Dermis microvascular lymphatic vessel endothelial cell (primary cell): ENCODE results near the gene ARHGEF4. TPM values are rescaled to one million over a fixed set of nuclear protein-coding genes. Genes with fewer than 3 reads are reported as not detected.
A peak's percentile ranks its signal among the peaks of the same experiment; 100 is the strongest.

ENCODE experiments used
- DNase-seq, 2 donors: peaks; one replicate each; pipeline versions ENCODE4 v3.0.0 to v3.0.0-alpha.2; 2010; ENCODE audit warnings: low read depth in 2 of 2
- total RNA-seq: library from RNA; depleted of rRNA; stranded (reverse); fragments of >200 nt; gene quantifications from 2 replicates; pipeline ENCODE4 v1.2.1, GENCODE V29; 2014

The ARHGEF4 gene
- total RNA-seq, 1 donor from 2014 or later = 0.26 TPM

DNA sequence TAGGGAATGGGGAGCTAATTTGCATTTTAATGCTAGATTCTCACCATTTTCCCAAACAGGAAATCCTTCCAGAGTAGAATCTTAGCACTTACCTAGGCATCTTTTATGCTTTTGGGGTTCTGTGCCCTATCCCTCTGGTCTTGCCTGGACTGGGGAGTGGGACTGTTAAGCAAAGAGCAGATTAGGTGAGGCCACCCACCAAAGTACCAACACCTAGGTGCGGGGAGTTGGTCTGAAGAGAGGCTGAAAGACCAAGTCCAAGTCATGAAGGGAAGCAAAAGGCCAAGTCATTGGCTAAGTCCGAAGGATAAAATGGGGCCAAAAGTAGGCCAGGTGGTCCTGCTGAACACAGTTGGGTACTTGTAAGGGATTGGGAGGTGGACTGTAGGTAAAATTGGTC is 169.8 kb downstream of the ARHGEF4 start:
- no peak for DNase-seq

GRCh38 chr2:131008967-131009366 is 172.3 kb downstream of the ARHGEF4 start:
- DNase-seq = no peak

DNA sequence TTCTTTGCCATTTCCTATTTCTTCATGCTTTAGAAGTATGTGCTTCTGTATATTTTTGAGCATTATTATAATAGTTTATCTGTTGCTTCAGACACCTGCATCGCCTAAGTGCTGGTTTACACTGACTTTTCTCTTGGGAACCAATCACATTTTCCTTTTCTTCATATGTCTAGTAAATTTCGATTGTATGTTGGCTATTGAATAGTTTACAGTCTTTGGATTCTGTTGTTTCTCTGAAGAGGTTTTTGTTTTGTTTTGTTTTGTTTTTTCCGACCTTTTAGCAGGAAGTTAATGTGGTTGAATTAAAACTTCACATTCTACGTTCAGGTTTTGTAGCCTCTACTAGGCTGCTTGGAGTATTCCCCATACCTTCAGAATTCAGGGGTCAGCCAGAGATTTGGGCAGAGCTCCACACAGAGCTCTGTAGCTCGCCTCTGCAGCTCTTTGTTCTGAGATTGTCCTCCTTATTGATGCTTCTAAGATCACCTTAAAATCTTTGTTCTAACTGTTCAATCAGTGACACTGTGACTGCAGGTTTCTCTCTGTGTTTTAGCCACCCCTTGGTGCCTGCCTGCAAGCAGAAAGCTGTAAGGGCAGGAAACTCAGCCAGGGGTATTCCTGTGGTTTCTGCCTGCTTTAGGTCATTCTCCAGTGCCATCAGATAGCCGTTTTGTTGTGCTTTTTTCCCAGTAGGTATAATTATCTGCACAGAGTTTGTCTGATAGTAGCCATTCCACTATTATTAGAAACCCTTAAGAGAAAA is 173.2 kb downstream of the ARHGEF4 start:
- no peak for DNase-seq

DNA sequence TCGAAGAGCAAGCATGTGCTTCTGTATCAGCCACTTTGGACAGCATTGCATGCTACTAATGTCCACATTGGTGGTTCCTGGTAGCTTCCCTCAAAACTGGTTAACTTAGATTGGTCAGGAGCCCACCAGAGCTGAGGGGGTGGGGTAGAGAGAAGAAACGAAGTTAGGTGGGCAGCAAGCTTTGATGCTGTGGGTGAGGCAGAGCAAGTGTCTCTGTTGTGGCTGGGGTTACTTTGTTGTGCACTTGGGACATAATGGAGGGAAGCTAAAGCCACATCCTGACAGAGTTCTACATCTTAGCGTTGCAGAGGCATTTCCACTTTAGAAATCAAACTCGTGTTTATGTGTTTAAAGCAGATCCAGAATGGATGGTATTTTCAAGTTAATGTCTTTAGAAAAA is 173.9 kb downstream of the ARHGEF4 start:
- DNase-seq = no peak

GRCh38 chr2:131011486-131011885 is 174.8 kb downstream of the ARHGEF4 start:
- DNase-seq = no peak

DNA sequence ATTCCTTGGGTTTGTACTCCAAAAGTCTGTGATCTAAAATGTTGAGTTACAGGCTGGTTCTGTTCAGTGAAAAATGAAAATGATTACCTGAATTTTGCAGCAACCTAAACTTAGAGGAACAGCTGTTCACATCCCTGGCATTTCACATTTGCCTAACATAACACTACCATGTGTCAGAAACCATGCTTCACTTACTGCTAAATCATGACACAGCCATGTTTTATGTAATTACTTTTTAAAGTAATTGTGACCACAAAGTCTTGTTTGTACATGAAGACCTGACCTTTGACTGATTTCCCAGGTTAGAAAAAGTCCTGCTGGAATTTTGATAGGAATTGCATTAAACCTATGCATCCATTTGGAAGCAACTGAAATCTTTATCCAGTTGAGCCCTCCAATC is 177.4 kb downstream of the ARHGEF4 start:
- no peak for DNase-seq

GRCh38 chr2:131015764-131016163 is 179.1 kb downstream of the ARHGEF4 start:
- no peak for DNase-seq

- no peak for DNase-seq
These were observed 180.4 kb downstream of the ARHGEF4 start for GRCh38 chr2:131016826-131017741.

GRCh38 chr2:131022731-131023130 is 186.0 kb downstream of the ARHGEF4 start:
- DNase-seq = no peak

DNA sequence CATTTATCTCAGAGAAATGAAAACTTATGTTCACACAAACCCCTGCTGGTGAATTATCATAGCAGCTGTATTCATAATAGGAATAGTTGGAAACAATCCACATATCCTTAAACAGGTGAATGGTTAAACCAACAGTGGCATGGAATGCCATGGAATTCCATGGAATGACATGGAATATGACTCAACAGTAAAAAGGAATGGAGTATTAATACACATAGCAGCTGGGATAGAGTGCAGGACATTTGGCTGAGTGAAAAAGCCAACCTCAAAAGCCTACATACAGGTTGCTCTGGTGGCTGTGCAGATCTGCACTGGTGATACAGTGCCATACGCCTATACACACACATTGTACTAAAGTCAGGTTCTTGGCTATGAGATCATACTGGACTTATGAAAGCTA is 187.0 kb downstream of the ARHGEF4 start:
- DNase-seq = no peak

DNA sequence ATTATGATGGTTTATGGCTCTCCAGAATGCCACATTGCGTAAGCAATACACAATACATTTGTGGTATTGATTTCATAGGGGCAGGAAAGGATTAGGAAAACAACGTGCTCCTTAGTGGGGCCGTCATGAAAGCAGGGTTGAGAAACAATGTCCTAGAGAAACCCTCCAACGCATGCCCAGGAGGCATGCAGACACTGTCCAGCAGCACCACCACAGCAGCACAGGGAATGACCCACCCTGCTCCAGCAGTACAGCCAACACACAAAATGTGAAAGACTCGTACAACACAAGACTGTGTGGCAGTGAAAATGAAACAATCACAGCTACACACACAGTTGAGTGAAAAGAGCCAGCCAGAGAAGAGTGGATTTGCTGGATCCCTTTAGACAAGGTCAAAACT is 190.2 kb downstream of the ARHGEF4 start:
- no peak for DNase-seq

DNA sequence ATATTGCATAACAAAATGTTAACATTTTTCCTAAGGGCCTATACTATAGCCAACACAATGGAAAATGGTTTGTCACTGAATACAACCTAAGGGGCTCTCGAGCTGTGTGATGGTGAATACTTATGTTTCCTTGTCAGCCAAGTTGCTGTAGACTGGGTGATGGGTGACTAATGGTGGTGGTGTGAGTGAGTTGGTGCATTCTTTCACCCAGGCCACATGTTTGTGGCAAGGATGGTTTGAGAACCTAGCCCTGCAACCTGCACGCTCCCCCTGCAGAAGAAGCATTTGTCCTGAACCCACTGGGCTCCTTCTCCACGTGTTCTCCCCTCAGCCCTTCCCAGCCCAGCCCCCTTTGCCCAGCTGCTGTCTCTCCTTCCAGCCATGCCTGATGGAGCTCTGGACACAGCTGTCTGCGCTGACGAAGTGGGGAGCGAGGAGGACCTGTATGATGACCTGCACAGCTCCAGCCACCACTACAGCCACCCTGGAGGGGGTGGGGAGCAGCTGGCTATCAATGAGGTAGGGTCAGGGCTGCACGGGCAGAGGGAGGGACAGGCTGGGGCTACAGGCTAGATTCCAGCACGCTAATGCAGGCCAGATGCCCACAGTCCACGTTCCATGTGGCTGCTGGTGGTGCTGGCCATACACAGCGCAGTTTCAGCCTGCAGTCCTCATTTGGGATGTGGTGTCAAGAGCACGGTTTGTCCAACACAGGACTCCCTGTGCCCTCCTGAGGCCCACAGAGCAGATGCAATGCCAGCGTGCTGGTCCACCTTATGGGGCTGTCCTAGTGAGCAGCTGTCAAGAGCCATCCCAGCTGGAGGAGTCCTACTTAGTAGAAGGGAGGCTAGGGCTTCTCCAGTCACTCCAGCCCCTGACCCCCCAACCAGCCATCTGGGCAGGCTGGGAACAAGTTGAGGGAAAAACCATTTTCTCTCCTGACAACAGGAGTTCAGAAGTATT is 191.1 kb downstream of the ARHGEF4 start:
- DNase-seq = no peak

DNA sequence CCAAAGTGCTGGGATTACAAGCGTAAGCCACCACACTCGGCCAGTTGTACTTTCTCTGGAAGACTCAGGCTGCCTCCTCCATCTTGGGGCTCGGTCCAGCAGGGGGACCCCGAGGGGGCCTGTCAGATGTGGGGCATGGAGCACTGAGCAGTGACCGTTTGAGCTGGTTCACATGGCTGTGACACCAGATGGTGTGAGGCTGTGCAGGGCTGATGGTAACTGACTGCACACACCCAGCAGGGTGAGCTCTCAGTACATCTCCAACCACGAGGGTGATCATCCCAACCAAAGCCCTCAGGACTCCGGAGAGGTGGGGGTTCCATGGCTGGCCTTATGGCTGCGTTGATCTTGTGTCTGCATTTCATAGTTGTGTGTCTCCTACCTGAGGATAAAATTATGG is 193.1 kb downstream of the ARHGEF4 start:
- no peak for DNase-seq

DNA sequence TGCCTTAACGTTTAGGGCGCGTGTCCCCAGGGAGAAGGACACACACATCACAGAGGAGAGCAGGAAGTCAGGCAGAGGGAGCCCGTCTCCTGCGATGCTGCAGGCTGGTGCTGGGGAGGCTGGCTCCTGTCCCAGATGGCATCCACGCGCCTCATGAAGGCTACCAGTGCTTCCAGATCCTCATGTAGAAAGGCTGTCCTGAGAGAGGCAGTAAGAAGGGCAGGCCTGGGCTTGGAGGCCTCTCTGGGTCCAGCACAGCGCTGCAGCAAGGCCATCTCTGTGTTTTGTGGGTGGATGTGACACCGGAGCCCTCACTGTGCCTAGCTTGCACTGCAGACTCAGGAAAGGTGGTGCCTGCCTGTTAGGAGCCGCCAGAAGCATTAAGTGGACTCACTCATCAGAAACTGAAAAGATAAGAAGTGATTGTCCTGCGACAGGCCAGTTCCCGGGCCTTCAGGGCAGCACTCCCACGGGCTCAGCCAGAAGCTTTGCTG is 193.8 kb downstream of the ARHGEF4 start:
- no peak for DNase-seq

DNA sequence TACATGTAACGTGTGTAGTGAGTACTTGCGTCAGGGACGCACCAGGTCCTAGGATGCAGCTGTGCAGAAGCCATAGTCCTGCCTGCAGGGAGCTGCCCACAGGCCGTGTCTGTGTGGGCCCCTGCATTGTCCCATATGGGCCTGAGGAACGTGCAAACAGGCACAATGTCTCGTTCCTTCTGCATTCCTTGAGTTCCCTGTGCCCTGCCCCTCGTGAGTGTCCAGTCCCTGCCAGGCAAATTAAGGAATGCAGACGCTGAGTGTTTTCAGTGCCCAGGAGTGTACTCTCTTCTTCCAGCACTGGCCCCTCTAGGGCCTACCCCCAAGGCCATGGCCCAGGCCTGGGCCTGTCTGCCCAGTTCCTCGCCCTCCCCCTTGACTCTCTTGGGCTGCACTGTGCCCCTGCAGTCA is 194.7 kb downstream of the ARHGEF4 start:
- no peak for DNase-seq

DNA sequence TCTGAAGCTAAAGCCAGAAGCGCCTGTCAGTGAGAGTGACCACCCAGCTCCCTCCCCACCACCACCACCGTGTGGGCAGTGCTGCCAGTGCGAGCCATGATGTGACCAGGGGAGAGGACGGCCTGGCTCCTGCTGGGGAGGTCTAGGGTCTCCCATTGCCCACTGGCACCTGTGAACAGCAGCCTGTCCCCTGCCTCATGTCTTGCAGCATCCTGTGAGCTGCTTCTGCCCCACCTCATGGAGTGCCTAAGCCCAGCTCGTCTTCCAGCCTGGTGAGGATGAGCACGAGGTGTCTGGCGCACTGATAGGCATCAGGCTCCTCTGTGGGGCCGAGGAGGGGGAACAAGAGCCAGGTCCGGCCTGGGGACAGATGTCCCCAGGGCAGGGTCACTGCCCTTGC is 195.2 kb downstream of the ARHGEF4 start:
- DNase-seq = no peak

DNA sequence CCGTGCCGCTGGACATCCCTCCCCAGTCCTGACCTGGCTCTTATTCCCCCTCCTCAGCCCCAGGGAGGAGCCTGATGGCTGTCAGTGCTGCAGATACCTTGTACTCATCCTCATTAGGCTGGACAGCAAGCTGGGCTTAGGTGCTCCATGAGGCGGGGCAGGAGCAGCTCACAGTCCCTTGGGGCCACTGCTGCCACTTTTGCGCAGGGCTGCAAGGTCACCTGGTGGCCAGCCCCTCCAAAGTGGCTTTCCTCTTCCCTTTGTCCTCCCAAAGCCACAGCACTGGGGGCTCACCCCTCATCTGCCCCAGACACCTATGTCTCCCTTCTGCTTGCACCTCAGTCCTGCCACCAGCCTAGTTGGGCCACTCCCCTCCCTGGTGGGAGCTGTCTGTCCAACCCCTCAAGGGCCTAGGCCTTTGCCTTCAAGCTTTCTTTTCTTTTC is 195.7 kb downstream of the ARHGEF4 start:
- DNase-seq = no peak

GRCh38 chr2:131033786-131034121 is 197.0 kb downstream of the ARHGEF4 start:
- no peak for DNase-seq

DNA sequence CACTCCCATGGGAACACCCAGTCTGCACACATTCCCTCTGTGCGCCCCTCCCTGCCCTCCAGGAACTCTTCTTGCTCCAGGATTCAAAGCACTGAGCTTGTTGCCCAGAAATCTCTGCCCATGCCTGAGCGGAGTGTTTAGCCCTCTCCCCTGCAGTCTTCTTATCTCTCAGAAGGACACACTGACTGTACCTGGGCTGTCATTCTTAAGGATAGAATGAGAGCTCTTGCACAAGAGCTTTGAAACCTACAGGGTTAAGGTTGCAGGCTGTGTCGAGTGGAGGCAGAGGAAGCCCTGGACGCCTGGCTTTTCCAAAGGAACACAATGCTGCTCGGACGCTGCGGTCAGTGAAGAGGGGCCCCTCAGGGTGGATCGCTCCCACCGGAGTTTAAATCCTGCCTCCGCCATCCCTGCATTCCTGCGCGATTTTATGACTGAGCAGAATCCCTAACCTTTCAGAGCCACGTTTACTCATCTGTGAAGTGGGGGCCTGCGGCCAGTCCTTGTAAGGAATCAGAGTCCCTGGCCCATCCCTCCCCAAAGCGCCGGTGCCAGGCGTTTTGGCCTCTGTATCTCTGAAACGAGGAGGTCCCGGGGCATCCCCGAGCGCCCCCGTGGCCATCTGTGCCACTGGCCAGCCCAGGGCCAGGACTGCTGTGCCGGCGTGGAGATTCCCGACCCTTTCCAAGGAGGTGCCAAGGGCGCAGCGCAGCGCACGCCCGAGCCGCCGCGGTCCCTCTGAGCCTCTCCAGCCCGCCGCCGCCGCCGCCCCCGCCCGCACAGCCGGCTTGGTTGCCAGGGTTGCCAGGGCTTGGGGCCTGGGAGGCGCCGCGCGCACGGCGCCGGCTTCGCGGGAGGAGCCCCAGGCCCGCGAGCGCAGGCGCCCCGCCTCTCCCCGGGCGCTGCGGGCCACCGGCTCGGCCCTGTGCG is 197.7 kb downstream of the ARHGEF4 start:
- peak in 1 of 2 donors; percentile 10 for DNase-seq

GRCh38 chr2:131035112-131035825 is 198.6 kb downstream of the ARHGEF4 start:
- DNase-seq = no peak
